WTC11 (cell line): ENCODE results near the gene STT3A. TPM values are rescaled to one million over a fixed set of nuclear protein-coding genes. Genes with fewer than 3 reads are reported as not detected.

Experiments
- ATAC-seq: fragments of 200-7000 bp; cut with Tn5 transposase; 2 replicates; pipeline ENCODE4 v1.10.0; 2021; ENCODE audit warnings: mild to moderate bottlenecking, moderate library complexity
- CTCF ChIA-PET: fragments of 300-600 bp; sonication (Branson Sonifier 250); formaldehyde crosslinking; loops from one replicate; lab custom pipeline; 2021; ENCODE audit warnings: antibody characterized with exemption; lab: Charles Lee
- POLR2A ChIA-PET: fragments of 350-600 bp; sonication (Branson Sonifier 250); formaldehyde crosslinking; loops from one replicate; lab custom pipeline; 2021; ENCODE audit warnings: antibody characterized with exemption; lab: Charles Lee
- DNase-seq: peaks from one replicate; pipeline ENCODE4 v3.0.0; 2021; ENCODE audit warnings: low spot score
- H3K27ac Mint-ChIP-seq: 2 replicates; pipeline ENCODE4 v1.8.0; 2021; ENCODE audit warnings: mixed read lengths
- H3K27me3 Mint-ChIP-seq: 2 replicates; pipeline ENCODE4 v1.8.0; 2021; ENCODE audit warnings: low read depth, mild to moderate bottlenecking, moderate library complexity, mixed read lengths
- H3K36me3 Mint-ChIP-seq: 2 replicates; pipeline ENCODE4 v1.8.0; 2021; ENCODE audit warnings: mixed read lengths
- H3K4me1 Mint-ChIP-seq: 2 replicates; pipeline ENCODE4 v1.8.0; 2022; ENCODE audit warnings: mixed read lengths
- H3K4me3 Mint-ChIP-seq: 2 replicates; pipeline ENCODE4 v1.8.0; 2021; ENCODE audit warnings: mild to moderate bottlenecking, moderate library complexity, mixed read lengths
- H3K9me3 Mint-ChIP-seq: 2 replicates; pipeline ENCODE4 v1.8.0; 2021; ENCODE audit warnings: mixed read lengths
- AR ChIP-seq: fragments of 250-450 bp; sonication (Bioruptor Pico); IDR thresholded peaks from 2 replicates; pipeline ENCODE4 v1.9.0; 2021; ENCODE audit warnings: mild to moderate bottlenecking
- ATF1 ChIP-seq: sonication (generic); formaldehyde crosslinking; IDR thresholded peaks from 2 replicates; pipeline ENCODE4 v1.8.1; 2023; ENCODE audit warnings: mild to moderate bottlenecking, moderate library complexity, missing genetic modification reagents
- CBFB ChIP-seq: sonication (generic); formaldehyde crosslinking; IDR thresholded peaks from 2 replicates; pipeline ENCODE4 v1.8.1; 2022; ENCODE audit warnings: mild to moderate bottlenecking, low read depth, missing genetic modification reagents
- CDX4 ChIP-seq: fragments of 250-450 bp; sonication (Bioruptor Pico); IDR thresholded peaks from 2 replicates; pipeline ENCODE4 v1.9.0; 2021; ENCODE audit warnings: moderate library complexity, mild to moderate bottlenecking, inconsistent platforms, borderline replicate concordance
- CREM ChIP-seq: sonication (generic); formaldehyde crosslinking; IDR thresholded peaks from 2 replicates; pipeline ENCODE4 v1.8.1; 2022; ENCODE audit warnings: mild to moderate bottlenecking, missing genetic modification reagents, moderate library complexity
- E2F4 ChIP-seq: sonication (generic); formaldehyde crosslinking; IDR thresholded peaks from 2 replicates; pipeline ENCODE4 v1.8.1; 2022; ENCODE audit warnings: low read depth, mild to moderate bottlenecking, moderate library complexity, missing genetic modification reagents, borderline replicate concordance
- E2F5 ChIP-seq: sonication (generic); formaldehyde crosslinking; IDR thresholded peaks from 2 replicates; pipeline ENCODE4 v1.8.1; 2022; ENCODE audit warnings: mild to moderate bottlenecking, moderate library complexity, missing genetic modification reagents
- ETV6 ChIP-seq: sonication (generic); formaldehyde crosslinking; IDR thresholded peaks from 2 replicates; pipeline ENCODE4 v1.8.1; 2022; ENCODE audit warnings: mild to moderate bottlenecking, missing genetic modification reagents
- FOXJ3 ChIP-seq: sonication (generic); formaldehyde crosslinking; IDR thresholded peaks from 2 replicates; pipeline ENCODE4 v1.9.0; 2021; ENCODE audit warnings: missing genetic modification reagents, mild to moderate bottlenecking, borderline replicate concordance
- FOXP1 ChIP-seq: sonication (generic); formaldehyde crosslinking; IDR thresholded peaks from 2 replicates; pipeline ENCODE4 v1.8.0; 2022; ENCODE audit warnings: missing genetic modification reagents, mild to moderate bottlenecking, moderate library complexity, borderline replicate concordance
- JUN ChIP-seq: sonication (generic); formaldehyde crosslinking; IDR thresholded peaks from 2 replicates; pipeline ENCODE4 v1.8.0; 2023; ENCODE audit warnings: mild to moderate bottlenecking, missing genetic modification reagents
- KAT7 ChIP-seq: sonication (generic); formaldehyde crosslinking; IDR thresholded peaks from 2 replicates; pipeline ENCODE4 v1.8.1; 2023; ENCODE audit warnings: missing genetic modification reagents, mild to moderate bottlenecking, borderline replicate concordance
- NR2C2 ChIP-seq: sonication (generic); formaldehyde crosslinking; IDR thresholded peaks from 2 replicates; pipeline ENCODE4 v1.8.0; 2022; ENCODE audit warnings: mild to moderate bottlenecking, missing genetic modification reagents
- RELA ChIP-seq: sonication (generic); formaldehyde crosslinking; IDR thresholded peaks from 2 replicates; pipeline ENCODE4 v1.8.1; 2022; ENCODE audit warnings: missing genetic modification reagents, mild to moderate bottlenecking, borderline replicate concordance
- ZNF263 ChIP-seq: sonication (generic); formaldehyde crosslinking; IDR thresholded peaks from 2 replicates; pipeline ENCODE4 v1.8.1; 2022; ENCODE audit warnings: low read depth, mild to moderate bottlenecking, moderate library complexity, missing genetic modification reagents
- ZNF317 ChIP-seq: sonication (generic); formaldehyde crosslinking; IDR thresholded peaks from 2 replicates; pipeline ENCODE4 v1.8.1; 2023; ENCODE audit warnings: low read depth, mild to moderate bottlenecking, moderate library complexity, missing genetic modification reagents, borderline replicate concordance
- ZNF425 ChIP-seq: fragments of 250-450 bp; sonication (Bioruptor Pico); conservative IDR thresholded peaks from 2 replicates; pipeline ENCODE4 v1.9.0; 2021; ENCODE audit warnings: mild to moderate bottlenecking
- ZNF671 ChIP-seq: fragments of 250-450 bp; sonication (Bioruptor Pico); IDR thresholded peaks from 2 replicates; pipeline ENCODE4 v1.8.0; 2021; ENCODE audit warnings: mild to moderate bottlenecking
- total RNA-seq: library from RNA; stranded (reverse); gene quantifications from 3 replicates; pipeline ENCODE4 v1.2.3, GENCODE V29; 2021

Gene STT3A
- total RNA-seq, 1 experiment from 2014 or later: 144 TPM

GRCh38 chr11:125562430-125562829 is 30.2 kb upstream of the STT3A start:
- DNase-seq: no peak
- Mint-ChIP-seq H3K36me3 (peaks cover 3% of the 10 kb centered on the region; the same call in 1 of the 2 replicates), H3K4me3 (no peak overlapping the region), H3K9me3 (peaks cover 14% of the 10 kb centered on the region)
- CTCF ChIA-PET: no interaction called here
- TF ChIP-seq NR2C2 (CRISPR knock-in tag) (no peak), JUN (CRISPR knock-in tag) (no peak), E2F4 (CRISPR knock-in tag) (no peak), ZNF425 (CRISPR knock-in tag) (no peak), E2F5 (CRISPR knock-in tag) (no peak), CBFB (CRISPR knock-in tag) (no peak), ZNF317 (CRISPR knock-in tag) (no peak), ATF1 (no peak), CREM (CRISPR knock-in tag) (no peak), CDX4 (CRISPR knock-in tag) (no peak)
- TF ChIP-seq, all 79 proteins: peak for 0
- ATAC-seq: no peak
- no peaks in the 10 kb centered on the region; the same call in none of the 2 replicates for H3K27me3 Mint-ChIP-seq
- H3K27ac Mint-ChIP-seq: no peak overlapping the region
- POLR2A ChIA-PET: no interaction called here
- no peaks in the 10 kb centered on the region for H3K4me1 Mint-ChIP-seq

GRCh38 chr11:125564357-125564756 is 28.3 kb upstream of the STT3A start:
- Mint-ChIP-seq H3K36me3 (peaks cover 3% of the 10 kb centered on the region; the same call in 1 of the 2 replicates), H3K27me3 (no peaks in the 10 kb centered on the region; the same call in none of the 2 replicates), H3K4me1 (no peaks in the 10 kb centered on the region), H3K4me3 (no peak overlapping the region), H3K27ac (no peak overlapping the region), H3K9me3 (peaks cover 14% of the 10 kb centered on the region)
- CTCF ChIA-PET: no interaction called here
- DNase-seq (no peak), ATAC-seq (no peak)
- TF ChIP-seq RELA (CRISPR knock-in tag) (no peak), ZNF671 (no peak), FOXP1 (CRISPR knock-in tag) (no peak), ZNF263 (no peak), FOXJ3 (CRISPR knock-in tag) (no peak), AR (CRISPR knock-in tag) (no peak), KAT7 (CRISPR knock-in tag) (no peak), ETV6 (CRISPR knock-in tag) (no peak)
- TF ChIP-seq, all 79 proteins: peak for 0
- POLR2A ChIA-PET: no interaction called here
